Peyer's patch (tissue), 4 donors: ENCODE results near the gene SETD2. TPM values are rescaled to one million over a fixed set of nuclear protein-coding genes. Genes with fewer than 3 reads are reported as not detected.
"Not testable (repeated sequence)": the region's sequence is repeated elsewhere in the genome, so short reads cannot be mapped to it uniquely, and the experiment has no call there.

Experiments
- DNase-seq, 3 donors: peaks; one replicate each; pipeline ENCODE4 v3.0.0-alpha.2; 2017 to 2019
- H3K27ac ChIP-seq, 4 donors: fragments of 200-600 bp; sonication (generic); one replicate each; pipeline ENCODE4 v1.5.1; 2016 to 2019
- H3K27me3 ChIP-seq, 2 donors: fragments of 200-600 bp; sonication (generic); one replicate each; pipeline ENCODE4 v1.5.1; 2019
- H3K36me3 ChIP-seq, 3 donors: fragments of 200-600 bp; sonication (generic); one replicate each; pipeline ENCODE4 v1.5.1; 2016 to 2019
- H3K4me1 ChIP-seq, 4 donors: fragments of 200-600 bp; sonication (generic); one replicate each; pipeline ENCODE4 v1.5.1; 2016 to 2019
- H3K4me3 ChIP-seq, 4 donors: fragments of 200-600 bp; sonication (generic); 1 replicate in 3 of 4; 2 replicates in 1 of 4; pipeline ENCODE4 v1.5.1; 2016 to 2019; ENCODE audit warnings: mild to moderate bottlenecking in 1 of 4
- H3K9me3 ChIP-seq, 4 donors: fragments of 200-600 bp; sonication (generic); one replicate each; pipeline ENCODE4 v1.5.1; 2016 to 2019; ENCODE audit warnings: mild to moderate bottlenecking in 1 of 4
- POLR2A ChIP-seq, 2 donors: fragments of 450-650 bp; IDR thresholded peaks; one replicate each; pipeline ENCODE4 v1.5.1; 2017; ENCODE audit warnings: antibody characterized with exemption in 2 of 2, mild to moderate bottlenecking in 2 of 2, moderate library complexity in 2 of 2
- total RNA-seq, 4 donors: library from RNA; depleted of rRNA; stranded (reverse); fragments of >200 nt; gene quantifications; one replicate each; pipeline ENCODE4 v1.1.0, GENCODE V29; 2016
- TF ChIP-seq, protein P1 (sequence below), 6 experiments: fragments of 450-650 bp in 4 of 6; fragments of 200-600 bp in 2 of 6; sonication (generic) in 1 of 6; IDR thresholded peaks; one replicate each; pipeline ENCODE4 v1.5.1; 2017 to 2019; ENCODE audit warnings: antibody characterized with exemption in 6 of 6, mild to moderate bottlenecking in 3 of 6, moderate library complexity in 1 of 6

The SETD2 gene
- total RNA-seq, 4 donors from 2014 or later, result 75.8 to 173 (median 82.2) TPM

DNA sequence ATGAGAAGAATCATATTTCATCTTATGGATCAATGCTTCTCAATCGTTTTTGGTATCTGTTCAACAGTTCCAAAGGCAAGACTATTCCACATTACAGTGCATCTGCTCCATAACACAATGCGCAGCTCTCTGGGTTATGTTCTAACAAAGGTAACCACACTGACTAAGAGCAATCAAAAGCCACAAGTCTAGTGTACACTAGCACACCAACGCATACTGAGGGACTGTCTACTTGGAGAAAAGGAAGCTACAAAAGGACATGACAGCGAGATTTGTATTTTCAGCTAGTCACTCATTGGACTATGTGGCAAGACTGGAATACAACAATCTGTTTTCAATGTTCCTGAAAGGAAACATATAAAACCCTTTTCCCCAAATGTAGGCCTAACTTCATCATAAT is 35.8 kb downstream of the SETD2 start:
- H3K4me1 ChIP-seq, result no peaks in the 10 kb centered on the region
- H3K4me3 ChIP-seq, result no peak overlapping the region
- no peak for TF ChIP-seq POLR2A (IDR thresholded peaks at IDR 0.05)
- TF ChIP-seq, protein P1, sequence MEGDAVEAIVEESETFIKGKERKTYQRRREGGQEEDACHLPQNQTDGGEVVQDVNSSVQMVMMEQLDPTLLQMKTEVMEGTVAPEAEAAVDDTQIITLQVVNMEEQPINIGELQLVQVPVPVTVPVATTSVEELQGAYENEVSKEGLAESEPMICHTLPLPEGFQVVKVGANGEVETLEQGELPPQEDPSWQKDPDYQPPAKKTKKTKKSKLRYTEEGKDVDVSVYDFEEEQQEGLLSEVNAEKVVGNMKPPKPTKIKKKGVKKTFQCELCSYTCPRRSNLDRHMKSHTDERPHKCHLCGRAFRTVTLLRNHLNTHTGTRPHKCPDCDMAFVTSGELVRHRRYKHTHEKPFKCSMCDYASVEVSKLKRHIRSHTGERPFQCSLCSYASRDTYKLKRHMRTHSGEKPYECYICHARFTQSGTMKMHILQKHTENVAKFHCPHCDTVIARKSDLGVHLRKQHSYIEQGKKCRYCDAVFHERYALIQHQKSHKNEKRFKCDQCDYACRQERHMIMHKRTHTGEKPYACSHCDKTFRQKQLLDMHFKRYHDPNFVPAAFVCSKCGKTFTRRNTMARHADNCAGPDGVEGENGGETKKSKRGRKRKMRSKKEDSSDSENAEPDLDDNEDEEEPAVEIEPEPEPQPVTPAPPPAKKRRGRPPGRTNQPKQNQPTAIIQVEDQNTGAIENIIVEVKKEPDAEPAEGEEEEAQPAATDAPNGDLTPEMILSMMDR (IDR thresholded peaks at IDR 0.05), result no peak
- H3K27me3 ChIP-seq, result no peaks in the 10 kb centered on the region
- peaks cover 0 to 14% (median 0%) of the 10 kb centered on the region in 3 donors for H3K36me3 ChIP-seq
- DNase-seq, result no peak
- H3K27ac ChIP-seq, result no peak overlapping the region
- H3K9me3 ChIP-seq, result no peaks in the 10 kb centered on the region

DNA sequence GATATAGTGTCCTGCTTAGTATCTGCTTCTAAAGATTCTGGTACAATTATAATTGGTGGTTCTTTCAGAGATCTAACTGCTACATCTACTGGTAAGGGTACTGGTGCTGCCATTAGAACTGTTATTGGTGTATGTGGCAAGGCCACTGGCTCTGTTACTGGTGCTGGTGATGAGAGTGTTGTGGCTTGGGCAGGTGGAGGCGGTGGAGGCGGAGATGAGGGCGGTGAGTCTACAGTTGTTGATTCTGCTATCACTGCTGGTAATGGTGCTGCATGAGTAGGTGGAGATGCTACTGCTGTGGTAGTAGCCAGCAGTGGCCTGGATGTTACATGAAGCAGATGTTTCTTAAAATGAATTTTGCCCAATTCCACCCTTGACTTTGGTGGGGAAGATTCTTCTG is 40.1 kb downstream of the SETD2 start:
- H3K9me3 ChIP-seq, result no peaks in the 10 kb centered on the region
- no peak overlapping the region for H3K27ac ChIP-seq
- no peak for TF ChIP-seq POLR2A (IDR thresholded peaks at IDR 0.05)
- TF ChIP-seq, protein P1 (IDR thresholded peaks at IDR 0.05), result no peak
- peaks cover 0 to 40% (median 0%) of the 10 kb centered on the region in 3 donors for H3K36me3 ChIP-seq
- H3K4me3 ChIP-seq, result no peak overlapping the region
- no peaks in the 10 kb centered on the region for H3K27me3 ChIP-seq
- no peak for DNase-seq
- no peaks in the 10 kb centered on the region for H3K4me1 ChIP-seq

DNA sequence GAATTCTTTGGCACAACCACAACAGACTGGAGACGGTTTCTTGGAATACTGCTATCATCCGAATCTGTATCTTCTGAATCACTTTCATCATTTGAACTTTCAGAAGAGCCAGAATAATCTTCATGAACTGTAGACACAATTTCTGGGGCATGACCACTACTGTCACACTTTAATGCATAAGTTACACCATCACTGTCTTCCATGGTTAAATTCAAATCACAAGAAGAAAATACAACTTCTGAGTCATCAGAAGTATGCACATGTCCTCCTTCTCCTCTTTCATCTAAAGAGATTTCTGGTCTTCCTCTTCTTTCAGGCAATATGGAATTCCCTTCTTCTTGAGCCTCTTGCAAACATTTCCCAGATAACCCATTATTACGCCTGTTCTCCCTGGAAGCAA is 42.5 kb downstream of the SETD2 start:
- no peak overlapping the region for H3K4me3 ChIP-seq
- H3K4me1 ChIP-seq, result no peaks in the 10 kb centered on the region
- no peaks in the 10 kb centered on the region for H3K27me3 ChIP-seq
- DNase-seq, result no peak
- no peaks in the 10 kb centered on the region for H3K9me3 ChIP-seq
- H3K36me3 ChIP-seq, result peaks cover 0 to 42% (median 0%) of the 10 kb centered on the region in 3 donors
- TF ChIP-seq, protein P1 (IDR thresholded peaks at IDR 0.05), result no peak
- no peak for TF ChIP-seq POLR2A (IDR thresholded peaks at IDR 0.05)
- H3K27ac ChIP-seq, result no peak overlapping the region

DNA sequence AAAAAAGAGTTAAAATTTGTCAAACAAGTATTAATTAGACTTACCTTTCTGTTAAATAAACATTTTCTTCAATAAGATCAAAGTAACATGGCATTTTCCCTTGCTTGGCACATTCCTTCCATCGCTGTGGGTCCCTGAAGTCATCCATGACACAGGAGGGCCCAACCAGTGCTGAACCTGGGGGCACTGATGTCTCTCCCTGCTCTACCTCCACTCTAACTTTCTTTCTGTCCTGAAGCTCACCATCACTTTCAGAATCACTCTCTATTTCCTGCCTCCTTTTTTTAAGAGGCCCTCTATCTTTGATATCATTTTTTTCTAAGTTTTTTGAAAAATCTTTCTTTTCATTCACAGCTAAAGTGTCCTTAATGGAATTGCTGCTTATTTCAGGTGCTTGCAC is 43.8 kb downstream of the SETD2 start:
- Histone ChIP-seq H3K9me3 (no peaks in the 10 kb centered on the region), H3K27ac (no peak overlapping the region), H3K4me3 (no peak overlapping the region), H3K36me3 (peaks cover 0 to 54% (median 0%) of the 10 kb centered on the region in 3 donors), H3K27me3 (no peaks in the 10 kb centered on the region), H3K4me1 (no peaks in the 10 kb centered on the region)
- no peak for DNase-seq
- no peak for TF ChIP-seq POLR2A (IDR thresholded peaks at IDR 0.05)
- TF ChIP-seq, protein P1 (IDR thresholded peaks at IDR 0.05), result no peak

DNA sequence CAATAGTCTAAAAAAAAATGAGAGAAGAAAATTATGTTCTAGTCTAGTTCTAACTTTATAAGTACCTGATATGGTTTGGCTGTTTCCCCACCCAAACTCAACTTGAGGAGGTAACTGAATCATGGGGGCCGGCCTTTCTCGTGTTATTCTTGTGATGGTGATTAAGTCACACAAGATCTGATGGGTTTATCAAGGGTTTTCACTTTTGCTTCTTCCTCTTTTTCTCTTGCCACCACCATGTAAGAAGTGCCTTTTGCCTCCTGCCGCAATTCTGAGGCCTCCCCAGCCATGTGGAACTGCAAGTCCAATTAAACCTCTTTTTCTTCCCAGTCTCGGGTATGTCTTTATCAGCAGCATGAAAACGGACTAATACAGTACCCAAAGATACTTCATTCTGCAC is 44.5 kb downstream of the SETD2 start:
- not testable (repeated sequence) for H3K27me3 ChIP-seq, H3K27ac ChIP-seq, H3K9me3 ChIP-seq, H3K4me3 ChIP-seq, H3K4me1 ChIP-seq, DNase-seq
- H3K36me3 ChIP-seq, result peaks cover 0 to 60% (median 0%) of the 10 kb centered on the region in 3 donors

DNA sequence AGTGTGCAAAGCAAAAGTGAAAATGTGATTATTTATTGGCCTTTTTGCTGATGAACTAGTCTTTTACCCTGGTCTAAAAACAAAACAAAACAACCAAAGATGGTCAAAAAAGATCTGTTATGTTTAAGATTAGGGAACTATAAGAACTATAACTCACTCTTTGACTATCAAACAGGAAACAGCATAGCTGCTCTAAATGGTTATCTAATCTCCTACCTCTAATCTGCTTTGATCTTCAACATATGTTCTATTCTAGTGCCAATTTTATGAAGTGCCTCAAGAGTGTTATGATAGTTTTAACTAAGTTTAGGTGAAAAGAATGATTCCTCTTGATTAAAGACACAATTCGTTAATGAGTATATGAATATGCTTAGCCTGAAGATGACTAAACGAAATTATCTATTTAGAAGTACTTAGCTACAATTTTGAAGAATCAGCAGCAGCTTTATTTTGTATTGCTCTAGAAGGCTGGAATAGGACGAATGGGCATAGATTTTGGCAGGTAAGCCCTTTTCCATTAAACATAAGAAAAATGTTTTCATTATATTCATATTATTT is 46.0 kb downstream of the SETD2 start:
- TF ChIP-seq POLR2A (IDR thresholded peaks at IDR 0.05), result no peak
- TF ChIP-seq, protein P1 (IDR thresholded peaks at IDR 0.05), result no peak
- H3K4me3 ChIP-seq, result no peak overlapping the region
- H3K27me3 ChIP-seq, result no peaks in the 10 kb centered on the region
- H3K36me3 ChIP-seq, result peaks cover 0 to 60% (median 0%) of the 10 kb centered on the region in 3 donors
- no peaks in the 10 kb centered on the region for H3K4me1 ChIP-seq
- H3K27ac ChIP-seq, result no peak overlapping the region
- no peak for DNase-seq
- no peaks in the 10 kb centered on the region for H3K9me3 ChIP-seq

DNA sequence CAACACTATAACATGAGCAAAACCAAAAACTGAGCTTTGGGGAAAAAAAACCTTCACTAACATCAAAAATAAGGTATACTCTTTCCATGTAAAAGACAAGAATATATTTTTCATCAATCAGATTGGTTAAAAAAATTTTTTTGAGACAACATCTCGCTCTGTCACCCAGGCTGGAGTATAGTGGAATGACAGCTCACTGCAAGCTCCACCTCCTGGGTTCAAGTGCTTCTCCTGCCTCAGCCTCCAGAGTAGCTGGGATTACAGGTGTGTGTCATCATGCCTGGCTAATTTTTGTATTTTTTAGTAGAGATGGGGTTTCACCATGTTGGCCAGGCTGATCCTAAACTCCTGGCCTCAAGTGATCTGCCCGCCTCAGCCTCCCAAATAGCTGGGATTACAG is 48.4 kb downstream of the SETD2 start:
- DNase-seq, H3K27ac ChIP-seq, H3K27me3 ChIP-seq, H3K4me1 ChIP-seq, H3K4me3 ChIP-seq, H3K9me3 ChIP-seq: not testable (repeated sequence)
- peaks cover 0 to 50% (median 0%) of the 10 kb centered on the region in 3 donors for H3K36me3 ChIP-seq
